HG03095 (cell line): ENCODE data around the gene GRM1.
A peak's percentile ranks its signal among the peaks of the same experiment; 100 is the strongest.

ENCODE experiments used
- ATAC-seq: cut with Tn5 transposase; IDR thresholded peaks from one replicate; pipeline ENCODE4 v1.9.1; 2021; ENCODE audit warnings: moderate library complexity; ENCODE audit not compliant: unreplicated experiment

Gene GRM1

GRCh38 chr6:146028851-146029572 lies at the start of gene GRM1:
TSS of gene GRM1 (plus strand) at chr6:146029062. CDS start at chr6:146029518, 456 bp downstream.
- no peak for ATAC-seq

- ATAC-seq = no peak
Observed at GRCh38 chr6:146009338-146009737, 19.5 kb upstream of the GRM1 start.

GRCh38 chr6:146014233-146014632 lies 14.6 kb upstream of the GRM1 start:
- ATAC-seq = no peak

GRCh38 chr6:146017672-146018071 lies 11.2 kb upstream of the GRM1 start:
- ATAC-seq = no peak

- no peak for ATAC-seq
Observed at GRCh38 chr6:146026873-146027272, 2.0 kb upstream of the GRM1 start.

- no peak for ATAC-seq
Observed at GRCh38 chr6:146027586-146028251, 1.1 kb upstream of the GRM1 start.

GRCh38 chr6:146028252-146028795 lies 538 bp upstream of the GRM1 start:
- ATAC-seq = peak; percentile 78

- ATAC-seq = no peak
Observed at GRCh38 chr6:146029573-146030184, 817 bp downstream of the GRM1 start.

- no peak for ATAC-seq
Observed at GRCh38 chr6:146032387-146032786, 3.5 kb downstream of the GRM1 start.

GRCh38 chr6:146040360-146040759 lies 11.5 kb downstream of the GRM1 start:
- no peak for ATAC-seq

- ATAC-seq = no peak
Observed at GRCh38 chr6:146041282-146041681, 12.4 kb downstream of the GRM1 start.

- no peak for ATAC-seq
Observed at GRCh38 chr6:146047371-146047770, 18.5 kb downstream of the GRM1 start.

GRCh38 chr6:146050168-146050567 lies 21.3 kb downstream of the GRM1 start:
- no peak for ATAC-seq

GRCh38 chr6:146056506-146056905 lies 27.6 kb downstream of the GRM1 start:
- no peak for ATAC-seq

GRCh38 chr6:146065690-146066089 lies 36.8 kb downstream of the GRM1 start:
- ATAC-seq = no peak

- ATAC-seq = no peak
Observed at GRCh38 chr6:146066506-146066905, 37.6 kb downstream of the GRM1 start.

- no peak for ATAC-seq
Observed at GRCh38 chr6:146071781-146072180, 42.9 kb downstream of the GRM1 start.

- no peak for ATAC-seq
Observed at GRCh38 chr6:146077992-146078391, 49.1 kb downstream of the GRM1 start.

- ATAC-seq = no peak
Observed at GRCh38 chr6:146087386-146087785, 58.5 kb downstream of the GRM1 start.

GRCh38 chr6:146090474-146090873 lies 61.6 kb downstream of the GRM1 start:
- ATAC-seq = no peak

GRCh38 chr6:146092961-146093686 lies 64.3 kb downstream of the GRM1 start:
- ATAC-seq = no peak
